ENCODE data around the gene UBR2.
"Not testable (repeated sequence)": the region's sequence is repeated elsewhere in the genome, so short reads cannot be mapped to it uniquely, and the experiment has no call there.

Gene UBR2

DNA sequence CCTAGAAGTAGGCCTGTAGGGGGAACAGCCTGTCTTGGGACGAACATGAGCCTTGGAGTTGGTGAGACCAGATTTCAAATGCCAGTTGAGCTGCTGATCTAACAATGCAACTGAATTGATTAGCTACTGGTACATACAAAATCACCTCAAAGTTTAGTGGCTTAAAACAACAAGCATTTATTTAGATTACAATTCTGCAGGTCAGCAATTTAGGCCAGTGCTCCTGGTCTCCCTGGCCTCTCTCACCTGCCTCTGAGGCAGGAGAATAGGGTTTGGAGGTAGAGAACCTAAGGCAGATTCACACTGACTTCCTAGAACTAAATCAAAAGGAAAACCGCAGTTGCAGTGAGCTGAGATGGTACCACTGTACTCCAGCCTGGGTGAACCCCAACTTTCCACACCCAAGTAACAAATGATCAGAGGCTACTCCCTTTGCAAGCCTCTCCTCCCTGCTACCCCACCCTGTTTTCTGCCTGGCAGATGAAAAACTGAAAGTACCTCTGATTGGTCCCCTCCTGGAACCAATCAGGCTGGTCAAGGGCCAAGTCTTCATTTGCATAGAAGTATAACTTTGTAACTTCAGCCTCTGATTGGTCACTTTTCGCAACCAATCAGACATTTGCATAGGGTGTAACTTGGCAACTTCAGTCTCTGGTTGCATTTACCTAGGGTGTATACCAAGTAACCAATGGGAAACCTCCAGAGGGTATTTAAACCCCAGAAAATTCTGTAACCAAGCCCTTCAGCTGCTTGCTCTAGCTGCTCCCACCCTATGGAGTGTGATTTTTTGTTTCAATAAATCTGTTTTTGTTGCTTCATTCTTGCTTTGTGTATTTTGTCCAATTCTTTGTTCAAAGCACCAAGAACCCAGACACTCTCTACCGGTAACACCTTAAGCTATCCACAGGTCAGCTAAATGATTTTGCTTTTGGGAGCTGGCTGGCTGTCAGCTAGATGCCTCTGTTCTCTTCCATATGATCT lies 8.1 kb upstream of the UBR2 start:
- DNase-seq = peak; percentile 36

DNA sequence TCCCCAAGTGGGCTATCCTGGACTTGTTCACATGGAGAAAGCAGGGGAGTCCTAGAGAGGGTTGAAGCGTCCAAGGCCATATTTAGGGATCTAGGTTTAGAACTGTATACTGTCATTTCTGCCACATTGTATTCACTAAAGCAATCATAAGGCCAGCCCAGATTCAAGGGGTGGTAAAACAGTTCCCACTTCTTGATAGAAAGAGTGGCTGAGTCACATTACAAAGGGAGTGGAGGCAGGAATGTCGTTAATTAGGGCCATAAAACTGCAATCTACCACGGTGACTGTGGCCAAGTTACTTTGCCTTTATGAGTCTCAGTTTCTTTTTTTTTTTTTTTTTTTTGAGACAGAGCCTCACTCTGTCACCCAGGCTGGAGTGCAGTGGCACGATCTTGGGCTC lies 7.4 kb upstream of the UBR2 start:
- no peak for DNase-seq

GRCh38 chr6:42559276-42559675 lies 4.6 kb upstream of the UBR2 start:
- DNase-seq = not testable (repeated sequence)

DNA sequence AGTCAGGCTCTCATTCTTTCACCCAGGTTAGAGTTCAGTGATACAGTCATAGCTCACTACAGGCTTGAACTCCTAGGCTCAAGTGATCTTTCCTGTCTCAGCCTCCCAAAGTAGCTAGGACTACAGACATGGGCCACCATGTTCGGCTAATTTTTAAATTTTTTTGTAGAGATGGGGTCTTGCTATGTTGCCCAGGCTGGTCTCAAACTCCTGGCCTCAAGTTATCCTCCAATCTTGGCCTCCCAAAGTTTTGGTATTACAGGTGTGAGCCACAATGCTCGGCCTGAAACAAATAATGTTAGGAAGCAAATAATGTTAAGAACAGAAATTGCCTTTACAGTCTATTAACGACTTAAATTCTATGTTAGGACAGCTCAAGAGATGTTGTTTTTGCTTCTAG lies 1.8 kb upstream of the UBR2 start:
- DNase-seq = no peak

DNA sequence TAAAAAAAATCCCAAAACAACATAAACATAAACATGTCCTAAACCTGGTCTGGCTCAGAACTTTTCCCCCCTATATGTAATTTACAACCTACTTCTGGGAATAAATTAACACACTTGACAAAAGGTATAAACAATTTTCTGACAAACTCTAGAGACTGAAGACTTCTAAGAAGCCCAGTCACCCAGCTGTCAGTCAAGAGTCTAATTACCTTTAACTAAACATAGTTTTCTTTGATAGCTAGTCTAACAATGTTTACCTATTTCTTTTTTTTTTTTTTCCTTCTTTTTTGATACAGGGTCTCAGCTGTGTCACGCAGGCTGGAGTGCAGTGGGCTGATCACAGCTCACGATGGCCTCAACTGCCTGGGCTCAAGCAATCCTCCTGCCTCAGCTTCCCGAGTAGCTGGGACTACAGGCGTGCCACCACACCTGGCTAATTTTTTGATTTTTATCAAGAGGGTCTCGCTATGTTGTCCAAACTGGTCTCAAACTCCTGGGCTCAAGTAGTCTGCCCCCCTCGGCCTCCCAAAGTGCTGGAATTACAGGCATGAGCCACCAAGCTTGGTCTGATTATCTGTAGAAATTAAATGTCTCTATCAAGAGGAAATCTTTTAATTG lies 932 bp upstream of the UBR2 start:
- no peak for DNase-seq

DNA sequence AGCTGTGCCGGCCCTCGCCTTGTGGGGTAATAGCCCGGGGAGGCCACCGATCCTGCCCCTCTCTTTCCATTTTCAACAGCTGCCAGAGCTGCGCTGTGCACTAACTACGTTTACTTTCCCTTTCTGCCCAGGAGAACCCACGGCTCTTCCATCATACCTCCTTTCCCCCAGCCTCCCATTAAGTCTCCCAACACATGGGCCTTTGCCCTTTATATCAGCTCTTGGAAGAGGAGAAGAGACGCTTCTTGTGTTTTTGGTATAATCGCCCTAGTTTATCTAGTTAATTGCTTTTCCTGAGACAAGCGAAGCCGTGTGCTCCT lies 637 bp downstream of the UBR2 start:
- no peak for DNase-seq

DNA sequence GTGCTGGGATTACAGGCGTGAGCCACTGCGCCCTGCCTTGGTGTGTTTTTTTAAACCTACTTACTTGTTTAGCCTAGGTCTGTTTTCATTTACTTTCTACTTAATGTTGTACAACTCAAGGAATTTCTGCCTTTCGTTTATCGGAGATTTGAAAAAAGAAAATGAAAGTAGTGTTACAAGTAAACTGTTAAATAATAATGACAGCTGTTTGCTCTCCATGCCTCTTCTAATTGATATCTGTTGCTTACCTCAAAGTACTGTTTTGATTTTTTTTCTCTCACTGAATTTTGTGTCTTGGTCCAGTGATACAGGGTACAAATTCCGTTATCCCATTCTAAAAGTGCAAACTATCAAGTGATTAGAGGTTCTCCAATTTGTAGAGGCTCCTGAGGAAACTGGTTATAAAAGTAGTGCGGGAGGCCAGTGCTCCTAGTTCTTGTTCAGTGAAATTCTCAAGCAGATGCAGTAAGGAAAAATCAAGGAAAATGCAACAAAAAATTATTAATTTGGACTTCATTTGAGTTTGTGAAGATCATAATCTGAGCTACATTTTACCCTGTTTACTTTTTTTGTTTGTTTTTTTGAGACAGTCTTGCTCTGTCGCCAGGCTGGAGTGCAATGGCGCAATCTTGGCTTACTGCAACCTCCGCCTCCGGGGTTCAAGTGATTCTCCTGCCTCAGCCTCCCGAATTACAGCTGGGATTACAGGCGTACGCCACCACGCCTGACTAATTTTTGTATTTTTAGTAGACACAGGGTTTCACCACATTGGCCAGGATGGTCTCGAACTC lies 2.2 kb downstream of the UBR2 start:
- DNase-seq = no peak

DNA sequence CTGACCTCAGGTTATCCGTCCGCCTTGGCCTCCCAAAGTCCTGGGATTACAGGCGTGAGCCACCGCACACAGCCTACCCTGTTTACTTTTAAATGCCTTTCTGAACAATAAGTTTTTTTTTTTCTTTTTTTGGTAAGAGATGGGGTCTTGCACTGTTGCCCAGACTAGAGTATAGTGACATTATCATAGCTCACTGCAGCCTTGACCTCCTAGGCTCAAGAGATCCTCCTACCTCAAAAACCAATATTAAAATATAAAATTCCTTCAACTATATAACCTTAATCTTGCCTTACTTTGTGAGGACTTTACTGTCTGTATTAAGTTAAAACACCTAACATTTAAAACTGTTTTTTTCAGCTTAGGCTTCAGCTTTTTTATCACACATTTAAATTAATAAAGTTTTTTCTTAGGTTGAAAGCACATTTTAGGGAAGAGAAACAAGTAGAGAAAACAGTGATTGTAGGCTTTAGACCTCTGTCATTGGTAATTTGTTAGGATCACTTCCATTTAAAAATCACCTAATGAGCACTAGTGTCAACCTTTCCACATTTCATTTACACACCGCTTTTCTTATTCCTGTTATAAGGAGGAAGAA lies 2.9 kb downstream of the UBR2 start:
- no peak for DNase-seq

DNA sequence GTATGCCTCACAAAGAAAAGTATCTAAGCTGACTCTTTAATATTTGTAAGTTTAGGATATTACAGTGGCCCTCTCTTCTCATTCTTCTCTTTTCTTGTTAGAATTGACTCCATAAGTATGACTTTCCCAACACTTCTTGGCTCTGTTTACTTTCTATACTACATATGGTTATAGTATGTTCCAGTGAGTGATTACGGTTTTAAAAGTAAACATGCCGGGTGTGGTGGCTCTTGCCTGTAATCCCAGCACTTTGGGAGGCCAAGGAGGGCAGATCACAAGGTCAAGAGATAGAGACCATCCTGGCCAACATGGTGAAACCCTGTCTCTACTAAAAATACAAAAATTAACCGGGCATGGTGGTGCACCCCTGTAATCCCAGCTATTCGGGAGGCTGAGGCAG lies 3.4 kb downstream of the UBR2 start:
- not testable (repeated sequence) for DNase-seq

- DNase-seq = peak; percentile 99
Measured at GRCh38 chr6:42569102-42570028, 5.5 kb downstream of the UBR2 start.

- DNase-seq = no peak
Measured at GRCh38 chr6:42571611-42572342, 7.9 kb downstream of the UBR2 start.

DNA sequence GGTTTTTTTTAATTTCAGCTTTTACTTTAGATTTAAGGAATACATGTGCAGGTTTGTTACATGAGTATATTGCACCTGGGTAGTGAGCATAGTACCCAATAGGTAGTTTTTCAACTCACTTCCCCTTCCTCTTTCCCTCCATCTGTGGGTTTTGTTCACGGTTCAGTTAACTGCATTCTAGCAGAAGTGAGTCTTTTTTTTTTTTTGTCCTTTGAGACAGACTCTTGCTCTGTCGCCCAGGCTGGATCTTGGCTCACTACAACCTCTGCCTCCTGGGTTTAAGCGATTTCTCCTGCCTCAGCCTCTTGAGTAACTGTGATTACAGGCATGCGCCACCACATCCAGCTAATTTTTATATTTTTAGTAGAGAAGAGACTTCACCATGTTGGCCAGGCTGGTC lies 8.7 kb downstream of the UBR2 start:
- no peak for DNase-seq

DNA sequence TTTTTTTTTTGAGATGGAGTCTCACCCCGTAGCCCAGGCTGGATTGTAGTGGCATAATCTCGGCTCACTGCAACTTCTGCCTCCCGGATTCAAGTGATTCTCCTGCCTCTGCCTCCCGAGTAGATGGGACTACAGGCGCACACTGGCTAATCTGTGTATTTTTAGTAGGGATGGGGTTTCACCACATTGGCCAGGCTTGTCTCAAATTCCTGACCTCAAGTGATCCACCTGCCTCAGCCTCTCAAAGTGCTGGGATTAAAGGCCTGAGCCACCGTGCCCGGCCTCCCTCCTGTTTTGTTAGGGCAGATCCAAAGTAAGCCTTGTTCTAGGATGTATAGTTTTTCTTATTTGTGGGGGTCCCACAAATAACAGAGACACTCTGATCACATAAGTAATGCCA lies 12.7 kb downstream of the UBR2 start:
- DNase-seq = not testable (repeated sequence)

DNA sequence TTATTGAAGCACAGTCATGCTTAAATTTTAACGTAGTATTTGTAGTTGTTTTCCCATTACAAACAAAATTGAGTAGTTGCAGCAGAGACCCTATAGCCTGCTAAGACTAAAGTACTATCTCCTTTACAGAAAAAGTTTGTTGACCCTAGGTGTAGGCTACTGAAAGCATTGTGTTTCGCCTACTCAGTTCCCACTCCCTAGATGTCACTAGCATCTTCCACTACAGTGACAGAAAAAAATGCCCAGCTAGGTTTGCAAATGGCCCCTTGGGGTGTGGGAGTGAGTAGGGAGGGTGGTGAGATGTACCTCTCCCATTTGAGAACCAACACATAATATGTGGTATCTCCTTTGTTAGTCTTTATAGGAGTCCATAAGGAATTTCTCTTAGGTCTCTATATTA lies 34.5 kb downstream of the UBR2 start:
- DNase-seq = no peak

DNA sequence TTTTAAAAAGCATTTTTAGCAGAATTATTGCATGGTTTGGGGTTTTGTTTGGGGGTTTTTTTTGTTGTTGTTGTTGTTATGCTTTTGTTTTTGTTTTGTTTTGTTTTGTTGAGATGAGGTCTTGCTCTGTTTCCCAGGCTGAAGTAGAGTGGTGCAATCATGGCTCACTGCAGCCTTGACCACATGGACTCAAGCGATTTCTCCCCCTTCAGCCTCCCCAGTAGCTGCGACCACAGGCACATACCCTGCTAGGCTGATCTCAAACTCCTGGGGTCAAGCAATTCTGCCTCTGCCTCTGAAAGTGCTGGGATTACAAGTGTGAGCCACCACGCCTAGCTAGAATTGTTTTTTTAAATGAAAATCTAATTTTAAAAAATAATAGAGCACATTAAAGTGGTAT lies 35.7 kb downstream of the UBR2 start:
- no peak for DNase-seq

- no peak for DNase-seq
Measured at GRCh38 chr6:42604150-42604549, 40.3 kb downstream of the UBR2 start.

DNA sequence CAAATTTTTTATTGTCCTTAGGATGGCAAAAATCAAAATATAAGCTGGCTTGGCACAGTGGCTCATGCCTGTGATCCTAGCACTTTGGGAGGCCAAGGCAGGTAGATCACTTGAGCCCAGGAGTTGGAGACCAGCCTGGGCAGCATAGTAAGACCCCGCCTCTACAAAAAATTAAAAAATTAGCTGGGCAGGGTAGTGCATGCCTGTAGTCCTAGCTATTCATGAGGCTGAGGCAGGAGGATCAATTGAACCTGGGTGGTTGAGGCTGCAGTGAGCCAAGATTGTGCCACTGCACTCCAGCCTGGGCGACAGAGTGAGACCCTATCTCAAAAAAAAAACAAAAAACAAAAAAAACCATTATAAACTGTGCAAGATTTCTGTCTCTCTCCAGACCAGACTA lies 40.9 kb downstream of the UBR2 start:
- not testable (repeated sequence) for DNase-seq

DNA sequence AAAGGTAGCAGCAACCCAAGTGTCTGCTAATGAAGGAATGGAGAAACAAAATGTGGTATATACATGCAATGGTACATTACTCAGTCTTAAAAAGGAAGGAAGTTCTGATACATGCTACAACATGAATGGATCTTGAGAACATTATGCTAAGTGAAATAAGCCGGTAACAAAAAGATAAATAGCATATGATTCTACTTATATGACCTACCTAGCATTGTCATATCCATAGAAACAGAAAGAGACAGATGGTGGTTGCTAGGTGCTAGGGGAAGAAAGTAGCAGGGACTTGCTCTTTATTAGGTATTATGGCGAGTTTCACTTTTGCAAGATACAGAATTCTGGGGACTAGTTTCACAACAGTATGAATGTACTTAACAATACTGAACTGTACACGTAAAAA lies 46.6 kb downstream of the UBR2 start:
- DNase-seq = no peak

GRCh38 chr6:42615518-42615917 lies 51.7 kb downstream of the UBR2 start:
- no peak for DNase-seq

DNA sequence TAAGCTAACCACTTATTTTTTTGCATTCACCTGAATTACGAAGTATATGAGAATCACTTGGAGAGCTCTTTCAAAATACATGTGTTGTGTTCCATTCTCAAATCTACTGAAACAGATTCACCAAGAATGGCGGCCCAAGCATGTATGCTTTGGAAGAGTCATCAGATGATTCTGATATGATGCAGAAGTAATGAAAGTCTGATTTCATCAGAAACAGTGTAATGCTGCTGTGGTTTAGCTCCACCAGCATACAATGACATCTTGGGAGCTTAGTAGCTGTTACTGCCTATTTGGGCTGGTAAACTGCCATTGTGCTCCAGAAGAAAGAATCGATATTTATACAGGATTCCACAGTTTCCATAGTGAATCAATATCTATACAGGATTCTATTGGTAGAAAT lies 52.9 kb downstream of the UBR2 start:
- DNase-seq = peak; percentile 13

- no peak for DNase-seq
Measured at GRCh38 chr6:42618105-42618504, 54.3 kb downstream of the UBR2 start.

Measured in fibroblast of skin of scalp (primary cell).